ENCODE measurements around the gene CACNB1. TPM values are rescaled to one million over a fixed set of nuclear protein-coding genes. Genes with fewer than 3 reads are reported as not detected.

The CACNB1 gene
- total RNA-seq, 3 donors from 2014 or later (not counting 1 experiment from before 2014, with no cell fraction given), result 23.7 to 28.5 (median 28.1) TPM

GRCh38 chr17:39174920-39175694, 22.4 kb downstream of the CACNB1 start:
- intact Hi-C loops (cut with micrococcal nuclease), result loop anchor here (1.0 kb wide), 2 partner anchors 106 to 192 kb away; no protein-coding TSS in a partner anchor
- Mint-ChIP-seq H3K9me3 (no peaks in the 10 kb centered on the region), H3K27ac (no peak overlapping the region), H3K4me3 (no peak overlapping the region), H3K36me3 (no peaks in the 10 kb centered on the region), H3K27me3 (ENCODE audit: low read depth in 2 of 2) (no peaks in the 10 kb centered on the region), H3K4me1 (peaks cover 0 to 15% of the 10 kb centered on the region in 2 donors)
- Histone ChIP-seq H3K9me3 (ENCODE audit: control insufficient read depth, insufficient read depth, low read length) (no peaks in the 10 kb centered on the region), H3K27me3 (ENCODE audit: control insufficient read depth, insufficient read depth, low read length) (no peaks in the 10 kb centered on the region), H3K4me1 (ENCODE audit: control insufficient read depth, insufficient read depth, low read length) (peaks cover 7% of the 10 kb centered on the region), H3K27ac (ENCODE audit: low read length) (no peak overlapping the region), H3K4me3 (ENCODE audit: low read length) (no peak overlapping the region), H3K36me3 (ENCODE audit: control insufficient read depth, insufficient read depth, low read length) (peaks cover 26% of the 10 kb centered on the region)
- ATAC-seq, result peak; percentile 80 to 96 (median 94)
- WGBS (ENCODE audit: insufficient coverage), result 68% methylated on average over 35 of the region's 35 CpGs
- peak; percentile 92 for TF ChIP-seq CTCF (IDR thresholded peaks at IDR 0.05)
- DNase-seq, result peak; percentile 75 to 93

- TF ChIP-seq CTCF (IDR thresholded peaks at IDR 0.05), result no peak
- H3K27me3 Mint-ChIP-seq (ENCODE audit: low read depth in 2 of 2), result no peaks in the 10 kb centered on the region
- H3K4me3 ChIP-seq (ENCODE audit: low read length), result no peak overlapping the region
- H3K27me3 ChIP-seq (ENCODE audit: control insufficient read depth, insufficient read depth, low read length), result no peaks in the 10 kb centered on the region
- no peaks in the 10 kb centered on the region for H3K9me3 Mint-ChIP-seq
- intact Hi-C loops (cut with micrococcal nuclease), result no loop called here
- WGBS (ENCODE audit: insufficient coverage), result 64% methylated on average over 10 of the region's 10 CpGs
- no peak for ATAC-seq
- DNase-seq, result no peak
- H3K4me3 Mint-ChIP-seq, result no peak overlapping the region
- H3K36me3 ChIP-seq (ENCODE audit: control insufficient read depth, insufficient read depth, low read length), result peaks cover 26% of the 10 kb centered on the region
- peaks cover 0 to 15% of the 10 kb centered on the region in 2 donors for H3K4me1 Mint-ChIP-seq
- H3K27ac ChIP-seq (ENCODE audit: low read length), result no peak overlapping the region
- H3K36me3 Mint-ChIP-seq, result no peaks in the 10 kb centered on the region
- H3K4me1 ChIP-seq (ENCODE audit: control insufficient read depth, insufficient read depth, low read length), result peaks cover 7% of the 10 kb centered on the region
- H3K27ac Mint-ChIP-seq, result peak overlapping the region in 1 of 2 donors; percentile 24
- no peaks in the 10 kb centered on the region for H3K9me3 ChIP-seq (ENCODE audit: control insufficient read depth, insufficient read depth, low read length)
Observed at GRCh38 chr17:39173526-39174274, 23.8 kb downstream of the CACNB1 start.

GRCh38 chr17:39173080-39173479, 24.4 kb downstream of the CACNB1 start:
- Mint-ChIP-seq H3K9me3 (no peaks in the 10 kb centered on the region), H3K27me3 (ENCODE audit: low read depth in 2 of 2) (no peaks in the 10 kb centered on the region), H3K4me3 (no peak overlapping the region), H3K36me3 (no peaks in the 10 kb centered on the region), H3K4me1 (peaks cover 0 to 15% of the 10 kb centered on the region in 2 donors), H3K27ac (no peak overlapping the region)
- no peak for ATAC-seq
- intact Hi-C loops (cut with micrococcal nuclease), result no loop called here
- no peak for TF ChIP-seq CTCF (IDR thresholded peaks at IDR 0.05)
- H3K27ac ChIP-seq (ENCODE audit: low read length), result no peak overlapping the region
- H3K27me3 ChIP-seq (ENCODE audit: control insufficient read depth, insufficient read depth, low read length), result no peaks in the 10 kb centered on the region
- H3K9me3 ChIP-seq (ENCODE audit: control insufficient read depth, insufficient read depth, low read length), result no peaks in the 10 kb centered on the region
- WGBS (ENCODE audit: insufficient coverage), result 29% methylated on average over 2 of the region's 5 CpGs
- no peak for DNase-seq
- peaks cover 24% of the 10 kb centered on the region for H3K36me3 ChIP-seq (ENCODE audit: control insufficient read depth, insufficient read depth, low read length)
- peaks cover 10% of the 10 kb centered on the region for H3K4me1 ChIP-seq (ENCODE audit: control insufficient read depth, insufficient read depth, low read length)
- H3K4me3 ChIP-seq (ENCODE audit: low read length), result no peak overlapping the region
